GM21526 (cell line): ENCODE measurements around the gene LRP3.
"Not testable (repeated sequence)": the region's sequence is repeated elsewhere in the genome, so short reads cannot be mapped to it uniquely, and the experiment has no call there.

Source experiments
- ATAC-seq: cut with Tn5 transposase; IDR thresholded peaks from one replicate; pipeline ENCODE4 v1.9.1; 2021; ENCODE audit warnings: moderate library complexity; ENCODE audit not compliant: unreplicated experiment, low FRiP score

The LRP3 gene

GRCh38 chr19:33193865-33194362 is at the start of gene LRP3:
Gene LRP3 (plus strand): TSS chr19:33194330. CDS start chr19:33194786, 456 bp downstream.
- no peak for ATAC-seq

GRCh38 chr19:33146209-33146608 is 47.9 kb upstream of the LRP3 start:
- ATAC-seq, result no peak

- ATAC-seq, result no peak
Measured at GRCh38 chr19:33147538-33147937, 46.6 kb upstream of the LRP3 start.

- no peak for ATAC-seq
Measured at GRCh38 chr19:33150852-33151518, 43.1 kb upstream of the LRP3 start.

- ATAC-seq, result no peak
Measured at GRCh38 chr19:33152176-33152575, 42.0 kb upstream of the LRP3 start.

GRCh38 chr19:33152625-33153024 is 41.5 kb upstream of the LRP3 start:
- ATAC-seq, result not testable (repeated sequence)

GRCh38 chr19:33154313-33154712 is 39.8 kb upstream of the LRP3 start:
- ATAC-seq, result not testable (repeated sequence)

GRCh38 chr19:33156334-33156733 is 37.8 kb upstream of the LRP3 start:
- ATAC-seq, result no peak

GRCh38 chr19:33157906-33158305 is 36.2 kb upstream of the LRP3 start:
- no peak for ATAC-seq

GRCh38 chr19:33158365-33158764 is 35.8 kb upstream of the LRP3 start:
- no peak for ATAC-seq

GRCh38 chr19:33159149-33159548 is 35.0 kb upstream of the LRP3 start:
- no peak for ATAC-seq

GRCh38 chr19:33159893-33160292 is 34.2 kb upstream of the LRP3 start:
- ATAC-seq, result no peak

- ATAC-seq, result no peak
Measured at GRCh38 chr19:33161201-33161600, 32.9 kb upstream of the LRP3 start.

- ATAC-seq, result no peak
Measured at GRCh38 chr19:33163481-33163880, 30.6 kb upstream of the LRP3 start.

GRCh38 chr19:33166037-33166436 is 28.1 kb upstream of the LRP3 start:
- ATAC-seq, result not testable (repeated sequence)

GRCh38 chr19:33167438-33167837 is 26.7 kb upstream of the LRP3 start:
- no peak for ATAC-seq

GRCh38 chr19:33168528-33168927 is 25.6 kb upstream of the LRP3 start:
- ATAC-seq, result no peak

- ATAC-seq, result no peak
Measured at GRCh38 chr19:33171222-33171795, 22.8 kb upstream of the LRP3 start.

GRCh38 chr19:33171916-33172359 is 22.2 kb upstream of the LRP3 start:
- no peak for ATAC-seq

- ATAC-seq, result no peak
Measured at GRCh38 chr19:33174186-33174585, 19.9 kb upstream of the LRP3 start.

GRCh38 chr19:33175156-33175782 is 18.9 kb upstream of the LRP3 start:
- ATAC-seq, result no peak
